Activated CD8-positive, alpha-beta memory T cell treated with anti-CD3 and anti-CD28 coated beads for 48 hours (primary cell): ENCODE measurements around the gene C19orf12.

Source experiments
- DNase-seq, 3 experiments: peaks; one replicate each; pipeline ENCODE4 v3.0.0-alpha.2; 2020; ENCODE audit warnings: low read depth in 2 of 3, low spot score in 2 of 3

C19orf12 gene

DNA sequence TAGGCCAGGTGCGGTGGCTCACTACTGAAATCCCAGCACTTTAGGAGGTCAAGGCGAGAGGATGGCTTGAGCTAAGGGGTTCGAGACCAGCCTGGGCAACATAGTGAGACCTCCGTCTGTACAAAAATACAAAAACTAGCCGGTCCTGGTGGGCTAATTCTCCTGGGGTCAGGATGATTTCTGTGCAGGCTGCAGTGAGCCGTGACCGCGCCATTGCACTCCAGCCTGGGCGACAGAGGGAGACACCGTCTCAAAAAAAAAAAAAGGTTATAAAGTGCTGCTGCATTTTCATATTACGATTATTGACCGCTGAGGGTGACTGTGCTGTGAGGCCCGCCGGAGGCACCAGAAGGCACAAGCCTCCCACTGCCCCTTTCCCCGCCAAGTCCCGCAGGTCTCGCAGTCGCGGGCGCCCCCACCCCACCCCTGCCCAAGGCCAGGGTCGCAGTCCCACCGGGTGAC, 50.3 kb downstream of the C19orf12 start:
- no peak for DNase-seq

DNA sequence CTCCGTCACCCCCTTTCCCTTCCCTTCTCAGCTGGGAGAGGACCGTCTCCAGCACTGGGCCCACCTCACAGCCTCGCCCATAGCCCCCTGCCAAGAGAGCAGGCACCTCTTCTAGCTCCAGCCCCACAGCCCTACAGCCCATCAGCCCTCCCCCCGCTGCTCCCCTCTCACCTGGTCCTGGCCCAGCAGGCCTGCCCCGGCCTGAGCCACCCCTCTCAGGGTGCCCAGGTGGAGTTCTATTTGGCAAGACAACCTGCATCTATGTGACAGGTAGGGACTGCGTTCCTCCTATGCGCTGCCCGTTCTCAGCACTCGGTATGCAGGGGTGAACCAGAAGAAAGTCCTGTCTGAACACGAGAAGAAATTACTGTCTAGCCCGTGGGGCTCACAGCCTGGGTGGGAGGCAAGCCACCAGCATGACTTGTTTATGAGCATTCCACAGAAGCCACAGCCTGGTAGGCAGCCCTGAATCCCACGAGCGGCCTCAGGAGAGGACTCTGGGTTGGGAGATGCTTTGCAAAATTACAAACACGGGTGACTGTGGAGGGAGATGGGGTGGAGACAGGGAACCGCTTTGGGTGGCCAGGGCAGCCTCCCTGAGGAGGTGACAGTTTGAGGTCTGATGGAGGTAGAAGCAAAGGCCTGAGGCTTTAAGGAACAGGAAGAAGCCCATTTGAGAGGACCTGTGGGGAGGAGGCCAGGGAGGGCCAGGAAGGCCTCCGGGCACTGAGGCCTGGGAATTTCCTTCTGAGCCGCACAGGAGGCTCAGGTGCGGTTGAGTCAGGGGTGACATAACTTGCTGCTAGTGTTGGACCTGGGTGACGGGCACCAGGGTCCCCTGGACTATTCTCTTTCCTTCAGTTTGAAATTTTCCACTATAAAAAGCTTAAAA, 51.0 kb downstream of the C19orf12 start:
- no peak for DNase-seq

DNA sequence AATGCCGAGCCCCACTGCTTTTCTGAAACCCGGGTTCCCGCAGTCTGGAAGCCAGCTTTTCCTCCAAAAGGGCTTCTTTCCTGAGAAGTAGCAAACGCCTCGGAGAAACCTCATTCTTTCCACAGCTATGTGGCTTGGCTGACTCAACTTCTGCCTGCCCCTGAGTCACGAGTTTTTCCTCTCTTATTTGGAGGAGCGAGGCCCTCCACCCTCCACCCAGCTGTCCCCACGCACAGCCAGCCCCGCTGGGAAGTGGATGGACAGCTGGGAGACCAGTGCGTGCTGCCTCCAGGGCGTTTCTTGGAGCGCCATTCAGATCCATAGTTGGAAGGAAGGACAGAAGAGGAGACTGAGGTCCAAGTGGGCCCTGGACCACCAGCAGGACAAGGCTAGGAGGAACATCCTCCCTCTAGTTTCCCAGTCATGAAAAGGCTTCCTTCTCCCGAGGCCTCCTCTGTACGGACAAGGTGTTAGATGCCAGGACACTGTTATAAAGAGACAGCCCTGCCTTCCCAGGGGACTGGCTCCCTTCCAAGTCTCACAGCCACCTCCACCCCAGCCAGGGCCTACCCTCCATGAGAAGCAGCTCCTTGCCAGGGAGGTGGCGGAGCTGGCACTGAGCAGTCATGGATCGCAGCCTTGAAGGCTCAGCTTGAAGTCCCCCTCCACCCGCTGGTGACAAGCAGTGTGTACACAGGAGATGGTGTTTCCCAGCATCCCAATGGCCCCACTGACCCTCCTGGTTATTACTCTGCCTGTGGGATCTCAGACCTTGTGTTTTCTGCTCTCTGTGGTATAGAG, 52.3 kb downstream of the C19orf12 start:
- DNase-seq: no peak

DNA sequence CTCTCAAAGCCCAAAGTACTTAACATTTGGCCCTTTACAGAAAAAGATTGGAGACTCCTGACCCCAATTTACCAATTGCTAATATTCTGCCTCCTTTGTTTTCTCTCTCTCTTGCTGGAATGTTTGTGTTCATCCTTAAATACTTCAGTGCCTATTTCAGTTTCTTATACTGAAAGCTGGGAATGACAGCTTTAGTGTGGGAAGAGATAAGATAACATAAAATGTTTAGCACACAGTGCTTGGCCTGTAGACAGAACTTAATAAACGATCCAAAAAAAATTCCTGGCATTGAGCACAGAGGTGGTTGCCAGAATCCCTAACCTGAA, 52.8 kb downstream of the C19orf12 start:
- DNase-seq: no peak

DNA sequence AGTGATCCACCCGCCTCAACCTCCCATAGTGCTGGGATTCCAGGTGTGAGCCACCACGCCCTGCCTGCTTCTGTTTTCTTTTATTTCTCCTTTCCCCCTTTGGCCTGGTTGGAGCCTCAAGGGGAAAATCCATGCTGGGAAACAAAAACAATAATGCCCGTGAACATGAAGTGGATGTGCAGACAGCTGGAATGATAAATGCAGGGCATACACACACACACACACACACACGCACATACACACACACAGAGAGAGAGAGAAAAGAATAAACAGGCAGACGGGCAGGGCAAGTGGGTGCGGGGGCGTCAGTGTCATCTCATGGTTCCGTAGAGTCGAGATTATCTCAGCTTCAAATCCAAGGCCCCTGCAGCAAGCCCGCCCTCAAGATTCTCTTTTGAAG, 54.2 kb downstream of the C19orf12 start:
- DNase-seq: no peak

DNA sequence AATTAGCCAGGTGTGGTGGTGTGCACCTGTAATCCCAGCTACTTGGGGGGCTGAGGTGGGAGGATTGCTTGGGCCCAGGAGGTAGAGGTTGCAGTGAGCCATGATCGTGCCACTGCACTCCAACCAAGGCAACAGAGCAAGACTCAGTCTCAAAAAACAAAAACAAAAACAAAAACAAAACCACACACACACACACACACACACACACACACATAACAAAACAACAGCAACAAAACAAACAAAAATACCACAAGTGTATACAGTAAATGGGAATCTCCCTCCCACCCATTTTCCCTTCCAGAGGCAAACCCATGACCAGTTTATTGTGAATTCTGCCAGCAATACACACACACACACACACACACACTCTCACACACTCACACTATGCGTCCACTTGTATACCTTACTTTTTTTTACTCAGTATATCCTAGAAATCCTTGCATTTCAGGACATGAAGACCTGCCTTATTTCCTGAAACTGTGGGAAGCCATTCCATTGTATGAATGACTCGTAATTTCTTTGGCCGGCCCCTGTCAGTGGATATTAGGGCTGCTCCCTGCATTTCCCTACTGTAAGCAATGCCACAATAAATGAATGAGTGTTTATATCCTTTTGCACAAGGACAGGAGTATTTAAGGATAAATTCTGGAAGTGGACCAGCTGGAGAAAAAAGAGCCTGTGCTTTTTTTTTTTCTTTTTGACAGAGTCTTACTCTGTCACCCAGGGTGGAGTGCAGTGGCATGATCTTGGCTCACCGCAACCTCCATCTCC, 56.7 kb downstream of the C19orf12 start:
- DNase-seq: no peak

DNA sequence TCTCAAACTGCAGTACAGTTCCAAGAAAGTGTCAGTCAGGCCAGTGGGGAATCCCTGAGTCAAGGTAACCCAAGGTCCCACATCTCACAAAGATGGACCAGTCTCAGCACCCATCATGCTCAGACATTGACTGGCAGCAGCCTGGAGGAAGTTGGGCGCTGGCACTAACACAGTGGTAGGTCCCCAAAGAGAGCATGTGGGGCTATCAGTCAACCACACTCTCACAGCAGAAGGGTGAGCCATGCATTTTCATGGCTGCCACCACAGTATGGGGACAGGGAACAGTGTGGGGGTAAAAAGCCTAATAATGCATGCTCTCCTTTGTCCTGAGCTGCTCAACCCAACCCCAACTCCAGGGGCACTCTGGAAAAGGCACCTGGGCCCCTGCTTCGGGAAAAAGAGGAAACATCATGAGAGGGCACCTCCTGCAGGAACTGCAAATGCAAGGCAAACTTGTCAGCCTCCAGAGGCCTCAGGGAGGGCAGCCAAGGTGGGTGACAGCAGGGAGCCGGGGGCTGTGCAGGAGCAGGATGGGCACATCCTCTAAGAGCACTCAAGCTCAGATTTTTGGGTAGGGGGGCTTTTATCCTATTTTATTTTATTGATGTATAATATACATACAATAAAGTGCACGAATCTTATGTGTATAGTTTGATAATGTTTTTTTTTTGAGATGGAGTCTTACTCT, 59.3 kb downstream of the C19orf12 start:
- no peak for DNase-seq

DNA sequence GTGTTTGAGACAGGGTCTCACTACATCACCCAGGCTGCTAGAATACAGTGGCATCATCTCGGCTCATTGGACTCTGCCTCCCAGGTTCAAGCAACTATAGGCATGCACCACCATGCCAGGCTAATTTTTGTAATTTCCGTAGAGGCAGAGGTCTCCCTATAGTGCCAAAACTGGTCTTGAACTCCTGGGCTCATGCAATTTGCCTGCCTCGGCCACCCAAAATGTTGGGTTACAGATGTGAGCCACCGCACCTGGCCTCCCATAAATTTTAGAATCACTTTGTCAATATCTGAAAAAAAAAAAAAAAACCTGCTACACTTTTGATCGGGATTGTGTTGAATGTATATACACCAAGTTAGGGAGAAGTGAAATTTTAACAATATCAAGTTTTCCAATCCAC, 61.7 kb downstream of the C19orf12 start:
- no peak for DNase-seq

DNA sequence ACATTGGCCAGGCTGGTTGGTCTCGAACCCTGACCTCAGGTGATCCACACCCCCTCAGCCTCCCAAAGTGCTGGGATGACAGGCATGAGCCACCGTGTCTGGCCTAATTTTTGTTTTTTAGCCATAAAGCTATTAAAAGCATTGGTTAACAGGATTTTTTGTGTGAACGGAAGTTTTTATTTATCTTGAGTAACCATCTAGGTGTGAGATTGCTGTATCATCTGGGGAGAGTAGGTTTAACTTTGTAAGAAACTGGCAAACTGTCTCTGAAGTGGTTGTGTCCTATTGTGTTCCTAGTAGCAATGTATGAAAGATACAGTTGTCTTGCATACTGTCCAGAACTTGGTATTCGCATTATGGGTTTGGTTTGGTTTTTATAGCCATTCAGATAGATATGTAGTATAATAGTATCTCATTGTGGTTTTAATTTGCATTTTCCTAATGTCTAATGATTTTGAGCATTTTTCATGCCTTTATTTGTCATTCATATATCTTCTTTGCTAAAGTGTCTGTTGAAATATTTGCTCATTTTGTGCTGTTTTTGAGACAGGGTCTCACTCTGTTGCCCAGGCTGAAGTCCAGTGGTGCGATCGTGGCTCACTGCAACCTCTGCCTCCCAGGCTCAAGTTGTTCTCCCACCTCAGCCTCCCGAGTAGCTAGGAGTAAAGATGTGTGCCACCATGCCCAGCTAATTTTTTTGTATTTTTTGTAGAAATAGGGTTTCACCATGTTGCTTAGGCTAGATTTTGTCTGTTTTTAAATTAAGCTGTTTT, 63.3 kb downstream of the C19orf12 start:
- DNase-seq: no peak

DNA sequence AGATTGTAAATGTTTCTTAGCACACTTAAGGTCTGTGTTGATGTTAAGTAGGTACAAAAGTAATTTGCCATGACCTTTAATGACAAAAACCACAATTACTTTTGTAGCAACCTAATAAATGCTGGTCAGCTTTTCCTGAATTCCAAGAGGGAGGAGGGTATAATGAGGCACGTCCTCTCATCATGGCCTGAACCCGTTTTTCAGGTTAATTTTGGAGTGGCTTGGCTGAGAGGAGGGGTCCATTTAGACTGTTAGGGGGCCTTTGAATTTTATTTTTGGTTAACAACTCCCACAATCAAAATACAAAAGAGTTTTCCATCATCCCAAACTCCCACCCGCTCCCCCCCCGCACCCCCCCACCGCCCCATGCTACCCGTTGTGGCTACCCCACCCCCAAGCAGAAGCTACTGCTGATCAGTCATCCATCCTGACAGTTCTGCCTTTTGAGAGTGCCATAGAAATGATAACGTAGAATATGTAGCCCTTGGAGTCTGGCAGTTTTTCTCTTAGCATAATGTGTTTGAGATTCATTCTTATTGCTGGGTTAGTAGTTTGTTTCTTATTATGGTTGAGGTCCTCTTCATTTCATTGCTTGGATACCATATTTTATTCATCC, 64.2 kb downstream of the C19orf12 start:
- no peak for DNase-seq
